Right ventricle myocardium inferior (tissue), 1 donor: ENCODE data around the gene CLSTN2. TPM values are rescaled to one million over a fixed set of nuclear protein-coding genes. Genes with fewer than 3 reads are reported as not detected.

Experiments used
- ATAC-seq: fragments of 200-7000 bp; cut with Tn5 transposase; one replicate; pipeline ENCODE4 v1.9.1; 2020; ENCODE audit warnings: mild to moderate bottlenecking, moderate library complexity
- DNase-seq: peaks from one replicate; pipeline ENCODE4 v3.0.0; 2021; ENCODE audit errors: missing footprints
- intact Hi-C: fragments of 100-400 bp; cut with DNase I; formaldehyde crosslinking; loops from one replicate; pipeline ENCODE4 v1.11.0; 2022
- total RNA-seq: library from RNA; stranded (reverse); fragmentation: NEBNext Ultra II Directional; extraction: Animal tissue kit (Norgen Biotek cat#: 25700); gene quantifications from one replicate; pipeline ENCODE4 v1.2.1, GENCODE V29; 2021
- donor health status: DM: no; HTN: yes; CAD: no; lungs with severe emphysema.

Gene CLSTN2
- total RNA-seq, 1 donor from 2014 or later = 8.4 TPM

DNA sequence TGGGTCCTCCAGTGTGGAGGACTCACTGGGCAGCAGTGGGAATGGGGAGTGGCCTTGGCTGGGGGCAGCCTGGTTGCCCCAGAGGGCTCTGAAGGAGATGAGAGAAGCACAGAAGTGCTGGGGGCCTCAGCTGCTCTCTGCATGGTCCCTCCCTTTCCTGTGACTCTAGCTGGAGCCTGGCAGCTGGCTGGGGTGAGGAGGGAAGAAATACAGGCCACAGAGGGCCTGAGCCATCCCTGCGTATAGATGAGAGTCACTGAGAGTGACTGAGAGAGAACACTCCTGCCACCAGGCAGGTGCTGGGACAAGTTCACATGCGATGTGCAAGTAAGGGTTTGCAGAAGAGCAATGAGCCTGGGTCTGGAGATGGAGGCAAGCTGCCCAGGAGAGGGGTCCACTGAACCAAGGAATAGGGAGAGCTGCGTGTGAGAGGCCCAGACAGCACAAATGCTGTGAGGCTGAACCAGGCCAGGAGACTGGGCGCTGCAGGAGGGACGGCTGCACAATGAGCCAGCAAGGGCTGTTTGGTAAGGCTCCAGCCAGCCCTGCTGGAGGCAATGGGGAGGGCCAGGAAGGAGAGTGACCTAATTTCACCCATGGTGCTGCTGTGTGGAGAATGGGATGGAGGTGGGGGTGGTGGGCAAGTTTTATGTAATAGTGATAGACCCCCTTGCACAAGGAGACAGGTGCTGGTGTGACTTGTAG is 87.2 kb downstream of the CLSTN2 start:
- peak; percentile 82 for ATAC-seq
- intact Hi-C loops = no loop called here
- DNase-seq = no peak

DNA sequence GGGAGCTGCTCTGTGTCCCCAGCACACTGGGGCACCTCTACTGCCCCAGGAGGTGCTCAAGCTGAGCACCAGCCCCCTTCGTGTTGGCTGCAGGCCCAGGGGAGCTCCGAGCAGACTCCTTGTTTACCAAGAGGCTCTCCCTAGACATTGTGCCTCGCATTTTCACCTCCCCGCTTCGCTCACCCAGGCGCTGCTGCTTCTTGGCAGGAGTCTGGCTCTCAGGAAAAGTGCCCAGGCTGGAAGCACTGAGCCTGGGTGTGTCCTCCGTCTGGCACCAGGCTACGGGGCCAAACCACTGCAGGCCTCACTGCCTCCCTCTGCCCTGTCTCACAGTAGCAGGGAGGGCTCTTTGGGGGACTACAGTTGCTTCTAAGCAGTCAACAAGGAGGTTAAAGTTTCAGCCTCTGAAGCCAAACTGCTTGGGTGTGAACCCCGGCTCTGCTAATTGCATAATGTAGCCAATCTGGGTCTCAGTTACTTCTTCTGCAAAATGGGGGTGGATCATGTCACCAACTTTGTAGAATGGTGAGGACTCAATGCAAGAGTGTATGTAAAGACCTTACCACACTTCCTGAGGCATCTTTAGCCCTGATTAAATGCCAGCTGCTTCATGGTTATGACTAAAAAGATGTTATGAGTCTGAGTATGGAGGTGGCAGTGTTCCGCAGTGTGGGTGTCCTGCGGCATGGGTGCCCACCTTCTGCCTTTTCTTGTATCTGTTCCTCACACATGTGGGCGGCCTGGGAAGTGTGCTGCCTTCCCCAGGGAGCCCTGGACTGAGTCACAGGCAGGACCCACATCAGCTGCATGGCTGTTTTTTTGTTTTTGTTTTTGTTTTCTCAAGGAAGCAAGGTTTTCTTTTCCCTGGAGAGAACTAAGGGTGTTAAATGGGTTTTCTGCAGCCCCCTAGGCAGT is 88.9 kb downstream of the CLSTN2 start:
- intact Hi-C loops = no loop called here
- ATAC-seq (peak; percentile 59), DNase-seq (peak; percentile 77)

DNA sequence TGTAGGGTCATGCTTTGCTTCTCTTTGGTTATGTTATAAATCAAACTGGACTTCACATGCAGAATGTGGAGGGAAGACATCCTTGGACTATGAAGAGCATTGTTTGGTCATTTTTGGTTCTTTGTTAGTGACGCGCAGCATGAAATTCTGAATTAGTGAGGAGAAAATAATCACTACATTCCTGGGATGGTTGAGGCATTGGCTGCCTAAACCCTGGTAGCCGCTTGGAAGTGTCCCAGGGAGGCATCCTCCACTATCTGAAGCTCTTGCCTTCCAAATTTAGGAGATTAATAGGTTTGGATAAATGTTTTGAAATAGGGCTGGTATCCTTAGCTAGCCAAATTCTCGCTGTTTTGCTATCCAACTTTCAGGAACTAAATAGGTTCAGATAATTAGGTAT is 96.2 kb downstream of the CLSTN2 start:
- no peak for DNase-seq
- no peak for ATAC-seq
- intact Hi-C loops = no loop called here

DNA sequence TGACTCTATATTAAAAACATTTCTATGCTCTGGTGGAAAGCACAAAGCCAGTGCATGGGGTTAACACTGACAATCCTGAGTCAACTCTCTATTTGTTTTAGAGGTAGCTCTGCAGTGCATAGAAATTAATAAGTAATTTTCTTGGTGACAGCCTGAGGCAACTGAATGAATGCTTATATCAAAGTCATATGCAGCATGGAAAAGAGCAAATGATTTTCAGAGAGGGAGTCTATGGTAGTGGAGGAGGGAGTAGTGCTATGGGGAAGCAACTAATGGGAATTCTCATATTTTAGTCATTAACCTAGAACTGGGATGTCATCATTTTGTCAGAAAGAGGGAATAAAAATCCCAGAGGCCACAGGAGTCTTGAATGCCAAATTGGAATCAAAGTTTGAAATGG is 99.1 kb downstream of the CLSTN2 start:
- no peak for DNase-seq
- ATAC-seq = no peak
- intact Hi-C loops = no loop called here

GRCh38 chr3:140035871-140036270 is 100.9 kb downstream of the CLSTN2 start:
- ATAC-seq (no peak), DNase-seq (no peak)
- intact Hi-C loops = no loop called here

- ATAC-seq = no peak
- intact Hi-C loops = loop anchor here (2.0 to 10.0 kb wide), 3 partner anchors 73 to 626 kb away; no protein-coding TSS in a partner anchor
Observed at GRCh38 chr3:140050396-140050795, 115.4 kb downstream of the CLSTN2 start.

DNA sequence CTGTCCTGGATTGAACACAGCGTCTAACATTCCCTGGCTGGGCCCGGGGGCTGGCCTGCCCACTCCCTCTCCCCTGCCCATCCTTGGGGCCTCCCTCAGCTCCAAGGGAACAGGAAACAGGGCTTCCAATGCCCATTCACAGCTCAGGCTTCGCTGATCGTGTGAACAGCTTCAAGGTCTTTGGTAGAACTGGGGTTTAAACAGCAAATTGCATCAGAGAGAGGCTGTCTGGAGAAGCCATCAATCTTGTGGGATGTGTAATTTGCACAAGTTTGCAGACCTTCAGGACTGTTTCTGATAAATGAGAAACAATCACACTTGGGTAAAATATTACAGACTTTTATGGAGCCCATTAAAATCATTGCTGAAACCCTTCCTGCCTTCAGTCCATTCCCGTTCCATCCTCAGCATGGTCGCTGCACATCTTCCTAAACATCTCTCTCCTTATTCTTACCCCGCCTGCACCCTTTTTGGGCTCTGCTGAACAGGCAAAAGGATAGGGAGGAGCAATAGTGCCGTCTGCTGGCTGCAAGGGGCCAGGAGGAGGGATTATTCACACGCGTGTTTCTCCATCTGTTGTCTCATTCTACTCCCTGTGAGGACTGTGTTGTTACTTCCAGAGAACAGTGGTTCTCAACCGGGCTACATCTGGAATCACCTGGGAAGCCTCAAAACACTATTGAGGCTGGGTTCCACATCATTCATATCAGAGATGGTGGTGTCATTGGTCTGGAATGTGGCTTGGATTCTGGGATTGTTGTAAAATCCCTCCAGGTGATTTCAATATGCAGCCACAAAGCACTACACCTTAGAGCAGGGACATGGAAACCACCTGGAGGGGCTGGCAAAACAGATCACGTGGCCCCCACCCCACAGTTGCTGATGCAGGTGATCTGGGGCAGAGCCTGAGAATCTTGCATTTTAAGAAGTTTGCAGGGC is 116.3 kb downstream of the CLSTN2 start:
- intact Hi-C loops = loop anchor here (2.0 to 10.0 kb wide), 3 partner anchors 74 to 626 kb away; no protein-coding TSS in a partner anchor
- DNase-seq (no peak), ATAC-seq (no peak)

More at GRCh38 chr3:140050396-140050795, 115.4 kb downstream of the CLSTN2 start:
- no peak for DNase-seq

GRCh38 chr3:140052771-140053702 is 118.1 kb downstream of the CLSTN2 start:
- DNase-seq (no peak), ATAC-seq (no peak)
- intact Hi-C loops = loop anchor here (5.0 to 10.0 kb wide), 2 partner anchors 76 to 628 kb away; no protein-coding TSS in a partner anchor

- ATAC-seq = no peak
- intact Hi-C loops = loop anchor here (5.0 to 10.0 kb wide), 2 partner anchors 76 to 629 kb away; no protein-coding TSS in a partner anchor
- no peak for DNase-seq
Observed at GRCh38 chr3:140053794-140054193, 118.8 kb downstream of the CLSTN2 start.

GRCh38 chr3:140055092-140055791 is 120.3 kb downstream of the CLSTN2 start:
- DNase-seq (no peak), ATAC-seq (no peak)
- intact Hi-C loops = loop anchor here (10.0 kb wide), 1 partner anchor 630 kb away; no protein-coding TSS in a partner anchor

- DNase-seq (no peak), ATAC-seq (no peak)
- intact Hi-C loops = loop anchor here (10.0 kb wide), 1 partner anchor 631 kb away; no protein-coding TSS in a partner anchor
Observed at GRCh38 chr3:140056047-140056446, 121.1 kb downstream of the CLSTN2 start.

DNA sequence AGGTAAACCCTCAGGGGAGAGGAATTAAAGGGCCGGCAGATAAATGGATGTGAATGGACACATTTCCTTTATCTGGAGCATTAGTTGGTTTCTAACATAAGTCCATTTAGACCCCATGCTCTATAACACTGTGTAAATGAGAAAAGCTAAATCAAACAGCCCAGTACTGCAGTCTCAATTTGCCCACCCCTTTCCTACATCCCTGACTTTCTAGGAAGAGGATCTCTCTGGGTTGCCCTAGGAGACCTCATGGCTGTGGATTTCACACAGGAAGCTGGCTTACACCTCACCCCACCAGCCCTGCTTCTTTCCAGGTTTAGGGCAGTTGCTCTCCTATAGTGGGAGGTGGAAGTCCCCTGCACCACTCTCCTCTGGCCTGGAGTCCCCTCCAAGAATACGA is 126.2 kb downstream of the CLSTN2 start:
- intact Hi-C loops = no loop called here
- no peak for ATAC-seq
- DNase-seq = no peak

DNA sequence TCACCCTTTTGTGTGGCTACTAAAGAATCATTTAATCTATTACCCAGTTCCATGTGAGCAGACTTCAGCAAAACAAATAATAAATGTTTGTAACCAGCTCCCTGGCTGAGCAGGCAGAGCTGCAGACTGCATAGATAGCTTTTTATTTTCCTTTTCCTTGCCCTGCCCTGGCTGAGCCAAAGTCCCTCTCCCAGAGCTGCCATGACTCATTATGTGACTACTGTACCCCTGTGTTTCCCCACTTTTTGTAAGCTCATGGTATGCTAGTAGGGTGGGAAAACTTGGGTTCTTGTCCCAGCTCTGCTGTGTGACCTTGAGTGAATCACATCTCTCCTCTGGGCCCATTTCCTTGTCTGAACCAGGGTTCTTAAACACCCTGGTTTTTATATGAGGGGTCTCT is 127.5 kb downstream of the CLSTN2 start:
- no peak for ATAC-seq

DNA sequence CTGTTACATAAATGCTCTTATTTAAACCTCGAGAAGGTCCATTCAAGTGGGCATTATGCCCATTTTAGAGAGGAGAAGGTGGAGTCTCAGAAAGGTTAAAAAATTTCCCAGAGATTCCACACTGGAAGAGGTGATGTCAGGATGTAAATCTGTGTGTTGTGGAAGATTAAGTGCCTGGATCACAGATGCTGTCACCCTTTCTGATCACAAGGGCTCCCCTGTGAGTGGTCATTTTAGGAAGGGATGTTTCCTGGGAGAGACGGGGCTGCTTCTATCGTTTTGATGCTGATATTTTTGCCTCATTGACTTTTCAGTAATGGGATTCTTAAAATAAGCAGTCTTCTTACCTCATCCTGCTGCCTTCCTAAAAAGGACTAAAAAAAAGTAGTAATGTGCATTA is 132.5 kb downstream of the CLSTN2 start:
- ATAC-seq (no peak), DNase-seq (no peak)
- intact Hi-C loops = no loop called here

More for the DNA sequence above, 127.5 kb downstream of the CLSTN2 start:
- DNase-seq = no peak
- intact Hi-C loops = no loop called here

DNA sequence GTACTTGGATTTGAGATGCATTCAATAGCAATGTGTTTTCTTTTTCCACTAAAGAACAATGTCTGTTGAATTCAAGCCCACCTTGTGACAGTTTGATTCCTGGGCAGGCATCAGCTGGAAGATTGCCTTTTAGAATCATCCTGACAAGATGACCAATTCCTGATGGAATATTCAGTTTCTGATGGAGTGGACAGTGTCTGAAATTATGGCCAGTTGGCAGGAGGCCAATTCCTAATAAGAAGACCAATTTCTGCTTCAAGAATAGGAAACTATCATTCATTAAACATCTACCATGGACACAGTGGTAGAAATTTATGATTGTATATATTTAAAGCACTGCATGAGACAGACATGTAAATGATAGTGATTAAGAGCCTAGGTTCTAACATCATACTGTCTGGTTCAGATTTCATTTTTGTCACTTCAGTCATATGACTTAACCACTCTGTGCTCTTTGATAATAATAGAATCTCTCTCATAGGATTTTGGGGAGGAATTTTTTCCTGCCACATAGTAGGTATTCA is 133.6 kb downstream of the CLSTN2 start:
- no peak for DNase-seq
- ATAC-seq = no peak
- intact Hi-C loops = no loop called here

DNA sequence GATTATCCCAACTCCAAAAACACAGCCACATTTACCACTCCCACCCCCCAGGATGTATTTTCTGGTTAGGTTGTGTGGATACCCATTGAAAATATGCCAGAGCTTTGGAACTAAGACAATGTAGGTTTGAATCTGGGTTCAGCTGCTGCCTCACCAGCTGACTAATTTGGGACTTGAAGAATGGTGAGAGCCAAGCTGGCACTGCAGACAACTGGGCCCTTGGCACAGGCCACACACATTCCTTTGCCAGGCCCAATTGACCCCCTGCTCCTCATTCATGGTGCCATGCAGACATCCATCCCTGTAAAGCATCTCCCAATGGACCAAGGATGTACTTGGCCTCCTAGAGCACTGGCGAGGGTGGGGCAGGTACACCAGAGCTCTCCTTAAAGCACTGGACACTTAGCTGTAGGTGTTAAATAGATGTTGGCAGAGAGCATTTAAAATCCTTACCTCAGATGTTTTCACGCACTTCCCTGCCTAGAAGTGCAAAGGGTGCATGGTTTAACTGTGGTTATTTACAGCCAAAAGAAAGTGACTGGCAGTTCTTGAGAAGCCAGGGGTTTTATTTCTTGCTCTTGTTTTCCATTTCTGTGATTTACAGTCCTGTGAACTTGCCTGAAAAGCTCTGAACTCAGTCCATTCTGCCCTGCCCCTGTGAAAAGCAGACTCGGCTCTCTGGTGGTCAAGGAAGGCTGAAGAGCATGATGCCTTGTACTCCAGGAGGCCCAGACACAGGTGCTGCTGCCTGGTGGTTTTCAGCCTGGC is 138.5 kb downstream of the CLSTN2 start:
- intact Hi-C loops = no loop called here
- DNase-seq = no peak
- no peak for ATAC-seq
